Skeletal muscle tissue (tissue), 4 donors: ENCODE data around the gene MORC4. TPM values are rescaled to one million over a fixed set of nuclear protein-coding genes. Genes with fewer than 3 reads are reported as not detected.

Experiments
- H3K27ac ChIP-seq: one replicate; pipeline ENCODE4 v1.7.0; 2013; ENCODE audit warnings: mild to moderate bottlenecking, low read depth, low read length, inconsistent platforms
- H3K27me3 ChIP-seq, 3 donors: one replicate each; pipeline ENCODE4 v1.7.0; 2013; ENCODE audit warnings: low read length in 3 of 3; ENCODE audit not compliant: control insufficient read depth in 3 of 3, insufficient read depth in 3 of 3
- H3K36me3 ChIP-seq, 3 donors: one replicate each; pipeline ENCODE4 v1.7.0; 2013; ENCODE audit warnings: low read length in 3 of 3; ENCODE audit not compliant: control insufficient read depth in 3 of 3, insufficient read depth in 3 of 3
- H3K4me1 ChIP-seq, 3 donors: one replicate each; pipeline ENCODE4 v1.7.0; 2013; ENCODE audit warnings: low read length in 3 of 3, mild to moderate bottlenecking in 3 of 3; ENCODE audit not compliant: control insufficient read depth in 3 of 3, insufficient read depth in 3 of 3
- H3K4me3 ChIP-seq, 3 donors: one replicate each; pipeline ENCODE4 v1.7.0; 2013; ENCODE audit warnings: low read length in 3 of 3
- H3K9ac ChIP-seq, 3 donors: one replicate each; pipeline ENCODE4 v1.7.0; 2013; ENCODE audit warnings: low read length in 3 of 3, mild to moderate bottlenecking in 3 of 3, moderate library complexity in 2 of 3, low read depth in 1 of 3
- H3K9me3 ChIP-seq, 3 donors: one replicate each; pipeline ENCODE4 v1.7.0; 2013; ENCODE audit warnings: low read length in 3 of 3; ENCODE audit not compliant: control insufficient read depth in 3 of 3
- total RNA-seq: library from RNA; depleted of rRNA; stranded (reverse); fragments of >200 nt; gene quantifications from one replicate; pipeline ENCODE4 v1.2.3, GENCODE V29; 2014
- donor health status: Osteomylitis.

The MORC4 gene
- total RNA-seq, 1 donor from 2014 or later, result 34.4 TPM

DNA sequence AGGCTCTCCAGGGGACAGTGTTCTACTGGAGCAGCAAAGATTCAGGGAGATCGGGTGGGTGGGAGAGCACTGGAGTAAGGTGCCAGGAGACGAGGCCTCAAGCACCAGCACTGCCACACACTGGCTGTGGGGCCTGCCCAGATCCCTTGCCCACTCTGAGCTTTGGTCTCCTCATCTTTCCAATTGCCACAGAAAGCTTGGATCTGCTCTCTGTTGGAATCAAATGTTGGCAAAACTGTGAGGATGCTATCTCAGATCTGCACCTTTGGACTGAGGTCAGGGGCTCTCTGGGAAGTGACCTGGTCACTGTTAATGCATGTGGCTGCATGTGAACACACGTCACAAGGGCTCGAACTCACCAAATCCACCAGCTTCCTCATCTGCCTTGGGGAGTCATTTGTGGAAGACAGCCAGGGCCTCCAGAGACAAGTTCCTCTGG is 98.2 kb downstream of the MORC4 start:
- H3K9ac ChIP-seq, result no peak overlapping the region
- no peaks in the 10 kb centered on the region for H3K9me3 ChIP-seq

DNA sequence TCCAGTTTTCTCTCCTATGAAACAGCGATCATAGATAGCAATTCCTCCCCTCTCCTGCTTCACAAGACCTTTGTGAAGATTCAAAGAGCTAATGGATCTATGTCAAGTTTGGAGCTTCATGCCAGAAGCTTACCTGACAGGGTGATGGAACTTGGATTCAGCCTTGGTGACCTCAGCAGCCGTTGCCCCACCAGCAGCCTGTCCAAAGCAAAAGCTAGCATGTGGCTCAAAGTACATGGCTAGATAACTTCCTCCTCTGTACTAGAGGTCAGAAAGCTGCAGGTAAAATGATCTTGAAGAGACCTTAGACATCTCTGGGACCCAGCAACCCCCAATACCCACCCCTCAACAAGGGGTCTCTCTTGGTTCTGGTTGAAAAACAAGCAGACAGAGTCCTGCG is 98.7 kb downstream of the MORC4 start:
- Histone ChIP-seq H3K27me3 (peaks cover 0 to 4% (median 0%) of the 10 kb centered on the region in 3 donors), H3K4me3 (no peak overlapping the region), H3K36me3 (no peaks in the 10 kb centered on the region), H3K4me1 (peaks cover 6 to 36% (median 17%) of the 10 kb centered on the region in 3 donors), H3K9ac (no peak overlapping the region), H3K27ac (no peak overlapping the region), H3K9me3 (no peaks in the 10 kb centered on the region)

More for the DNA sequence above, 98.2 kb downstream of the MORC4 start:
- Histone ChIP-seq H3K27ac (no peak overlapping the region), H3K36me3 (no peaks in the 10 kb centered on the region), H3K4me1 (peaks cover 6 to 39% (median 18%) of the 10 kb centered on the region in 3 donors), H3K27me3 (peaks cover 0 to 4% (median 0%) of the 10 kb centered on the region in 3 donors), H3K4me3 (no peak overlapping the region)

- peaks cover 0 to 10% (median 0%) of the 10 kb centered on the region in 3 donors for H3K27me3 ChIP-seq
- H3K4me1 ChIP-seq, result peaks cover 4 to 27% (median 10%) of the 10 kb centered on the region in 3 donors
- H3K36me3 ChIP-seq, result no peaks in the 10 kb centered on the region
- H3K9ac ChIP-seq, result no peak overlapping the region
- H3K9me3 ChIP-seq, result no peaks in the 10 kb centered on the region
- H3K27ac ChIP-seq, result no peak overlapping the region
- H3K4me3 ChIP-seq, result no peak overlapping the region
These were observed 100.2 kb downstream of the MORC4 start for GRCh38 chrX:106899841-106900240.

DNA sequence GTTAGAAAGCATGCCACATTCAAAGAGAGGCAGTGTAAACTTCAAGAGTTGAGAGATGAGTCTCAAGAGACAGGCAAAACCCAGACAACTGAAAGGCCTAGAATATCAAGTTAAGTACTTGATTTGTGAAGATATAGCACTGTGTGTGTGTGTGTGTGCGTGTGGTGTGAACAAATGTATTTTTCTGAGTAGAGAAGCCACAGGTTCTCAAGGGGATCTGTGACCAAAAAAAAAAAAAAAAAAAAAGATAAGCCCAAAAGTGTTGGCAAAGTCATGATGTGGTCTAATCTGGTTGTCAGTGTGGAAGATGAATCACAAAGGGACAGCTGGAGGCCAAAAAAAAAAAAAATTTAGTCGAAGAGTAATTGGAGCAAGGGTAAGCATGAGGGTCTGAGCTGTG is 100.7 kb downstream of the MORC4 start:
- Histone ChIP-seq H3K27ac (no peak overlapping the region), H3K9me3 (no peaks in the 10 kb centered on the region), H3K36me3 (no peaks in the 10 kb centered on the region), H3K4me1 (peaks cover 7 to 31% (median 12%) of the 10 kb centered on the region in 3 donors), H3K4me3 (no peak overlapping the region), H3K9ac (no peak overlapping the region), H3K27me3 (peaks cover 0 to 10% (median 0%) of the 10 kb centered on the region in 3 donors)

DNA sequence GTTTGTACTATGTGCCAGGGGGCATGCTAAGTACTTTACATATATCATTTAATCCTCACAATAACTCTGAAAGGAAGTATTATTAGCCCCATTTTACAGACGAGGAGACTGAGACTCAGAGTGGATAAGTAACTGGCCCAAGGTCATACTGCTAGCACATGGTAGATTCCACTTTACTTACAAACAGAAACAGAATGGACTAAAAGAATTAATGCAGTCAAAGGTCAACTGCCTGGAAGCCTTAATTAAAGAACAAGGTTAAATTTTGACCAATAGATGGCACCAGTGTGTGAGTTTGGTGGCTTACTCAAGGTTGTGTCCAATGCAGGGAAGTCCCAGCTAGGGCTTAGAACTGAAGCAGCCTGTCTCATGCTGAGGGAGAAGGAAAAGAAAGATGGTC is 101.5 kb downstream of the MORC4 start:
- Histone ChIP-seq H3K4me3 (no peak overlapping the region), H3K36me3 (no peaks in the 10 kb centered on the region), H3K27ac (no peak overlapping the region), H3K9ac (no peak overlapping the region), H3K9me3 (no peaks in the 10 kb centered on the region), H3K27me3 (peaks cover 0 to 10% (median 0%) of the 10 kb centered on the region in 3 donors), H3K4me1 (peaks cover 3 to 24% (median 6%) of the 10 kb centered on the region in 3 donors)

- H3K9ac ChIP-seq, result no peak overlapping the region
- no peak overlapping the region for H3K27ac ChIP-seq
- H3K36me3 ChIP-seq, result no peaks in the 10 kb centered on the region
- H3K4me3 ChIP-seq, result no peak overlapping the region
- H3K9me3 ChIP-seq, result no peaks in the 10 kb centered on the region
- peaks cover 3 to 12% (median 6%) of the 10 kb centered on the region in 3 donors for H3K4me1 ChIP-seq
- peaks cover 0 to 19% (median 0%) of the 10 kb centered on the region in 3 donors for H3K27me3 ChIP-seq
These were observed 102.8 kb downstream of the MORC4 start for GRCh38 chrX:106897259-106897658.

DNA sequence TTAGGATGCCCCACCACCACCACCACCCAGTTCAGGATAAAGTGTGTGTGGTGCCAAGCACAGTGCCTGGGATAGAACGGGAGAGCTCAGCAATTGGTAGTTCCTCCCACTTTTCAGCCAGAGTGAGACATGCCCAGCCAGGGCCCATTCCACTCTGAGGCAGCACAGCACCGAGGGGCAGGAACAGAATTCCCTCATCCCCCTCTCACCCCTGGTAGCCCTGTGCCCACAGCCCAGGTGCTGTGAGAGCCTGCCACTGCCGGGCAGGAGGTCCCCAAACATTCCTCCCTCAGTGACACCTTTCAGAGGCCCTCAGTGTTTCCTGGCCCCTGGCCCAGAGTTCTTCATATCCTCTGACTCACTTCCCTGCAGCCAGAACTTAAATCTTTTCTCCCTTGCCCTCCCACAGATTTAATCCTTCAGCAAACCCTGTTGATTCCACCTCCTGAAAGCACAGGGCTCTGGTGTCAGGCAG is 105.0 kb downstream of the MORC4 start:
- Histone ChIP-seq H3K4me1 (peaks cover 3 to 10% (median 6%) of the 10 kb centered on the region in 3 donors), H3K9me3 (no peaks in the 10 kb centered on the region), H3K36me3 (no peaks in the 10 kb centered on the region), H3K9ac (no peak overlapping the region), H3K27me3 (peaks cover 0 to 25% (median 0%) of the 10 kb centered on the region in 3 donors), H3K27ac (no peak overlapping the region), H3K4me3 (no peak overlapping the region)

GRCh38 chrX:106894392-106894909 is 105.6 kb downstream of the MORC4 start:
- H3K4me1 ChIP-seq, result peaks cover 3 to 10% (median 6%) of the 10 kb centered on the region in 3 donors
- no peak overlapping the region for H3K27ac ChIP-seq
- no peak overlapping the region for H3K9ac ChIP-seq
- H3K9me3 ChIP-seq, result no peaks in the 10 kb centered on the region
- no peaks in the 10 kb centered on the region for H3K36me3 ChIP-seq
- peaks cover 0 to 25% (median 0%) of the 10 kb centered on the region in 3 donors for H3K27me3 ChIP-seq
- no peak overlapping the region for H3K4me3 ChIP-seq

DNA sequence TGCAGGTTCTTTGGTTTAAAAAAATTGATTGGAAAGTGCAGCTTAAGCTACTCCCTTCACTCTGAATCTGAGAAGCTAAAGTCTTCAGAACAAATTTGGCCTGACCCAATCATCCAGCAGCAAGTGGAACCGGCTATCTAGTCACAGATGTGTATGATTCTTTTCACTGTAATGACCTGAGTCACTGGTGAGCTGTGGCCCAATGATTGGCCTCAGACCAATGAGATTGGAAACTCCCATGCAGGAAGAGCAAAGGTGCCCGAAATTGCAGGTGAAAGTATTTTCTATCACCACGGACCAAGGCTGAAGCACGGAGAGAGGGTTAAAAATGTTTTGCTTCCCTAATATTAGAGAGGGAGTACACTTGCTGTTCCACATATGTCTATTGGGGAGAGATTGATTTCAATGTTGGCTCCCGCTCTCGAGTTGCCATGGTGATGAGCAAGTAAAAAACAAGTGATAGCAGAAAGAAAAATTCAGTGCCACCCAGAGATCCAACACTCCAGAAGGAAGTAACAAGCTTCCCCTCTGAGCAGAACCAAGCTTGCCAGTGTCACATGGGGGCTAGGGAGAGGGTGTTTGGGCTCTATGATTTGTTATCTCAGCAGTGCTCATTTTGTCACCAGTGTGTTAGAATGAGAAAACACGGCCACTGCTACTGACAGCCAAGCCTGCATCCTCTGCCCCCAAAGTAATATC is 108.1 kb downstream of the MORC4 start:
- Histone ChIP-seq H3K27me3 (peaks cover 0 to 25% (median 0%) of the 10 kb centered on the region in 3 donors), H3K36me3 (no peaks in the 10 kb centered on the region)

More for the DNA sequence above, 108.1 kb downstream of the MORC4 start:
- no peaks in the 10 kb centered on the region for H3K9me3 ChIP-seq
- no peak overlapping the region for H3K9ac ChIP-seq
- no peak overlapping the region for H3K4me3 ChIP-seq
- peaks cover 3 to 10% (median 6%) of the 10 kb centered on the region in 3 donors for H3K4me1 ChIP-seq
- H3K27ac ChIP-seq, result no peak overlapping the region
